ENCODE measurements around the gene PHACTR4.

DNA sequence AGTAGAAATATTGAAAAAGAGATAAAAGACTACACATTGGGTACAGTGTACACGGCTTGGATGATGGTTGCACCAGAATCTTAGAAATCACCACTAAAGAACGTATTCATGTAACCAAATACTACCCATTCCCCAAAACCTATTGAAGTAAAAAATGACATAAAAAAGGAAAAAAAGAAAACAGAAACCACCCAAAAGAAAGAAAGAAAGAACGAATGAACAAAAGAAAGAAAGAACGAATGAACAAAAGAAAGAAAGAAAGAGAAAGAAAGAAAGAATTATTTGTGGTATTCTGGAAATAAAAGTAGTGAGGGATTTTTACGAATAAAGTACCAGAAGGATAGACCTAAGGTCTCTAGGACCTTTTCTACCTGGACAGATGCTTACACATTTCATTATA is 42.1 kb downstream of the PHACTR4 start:
- TF ChIP-seq, protein P1, sequence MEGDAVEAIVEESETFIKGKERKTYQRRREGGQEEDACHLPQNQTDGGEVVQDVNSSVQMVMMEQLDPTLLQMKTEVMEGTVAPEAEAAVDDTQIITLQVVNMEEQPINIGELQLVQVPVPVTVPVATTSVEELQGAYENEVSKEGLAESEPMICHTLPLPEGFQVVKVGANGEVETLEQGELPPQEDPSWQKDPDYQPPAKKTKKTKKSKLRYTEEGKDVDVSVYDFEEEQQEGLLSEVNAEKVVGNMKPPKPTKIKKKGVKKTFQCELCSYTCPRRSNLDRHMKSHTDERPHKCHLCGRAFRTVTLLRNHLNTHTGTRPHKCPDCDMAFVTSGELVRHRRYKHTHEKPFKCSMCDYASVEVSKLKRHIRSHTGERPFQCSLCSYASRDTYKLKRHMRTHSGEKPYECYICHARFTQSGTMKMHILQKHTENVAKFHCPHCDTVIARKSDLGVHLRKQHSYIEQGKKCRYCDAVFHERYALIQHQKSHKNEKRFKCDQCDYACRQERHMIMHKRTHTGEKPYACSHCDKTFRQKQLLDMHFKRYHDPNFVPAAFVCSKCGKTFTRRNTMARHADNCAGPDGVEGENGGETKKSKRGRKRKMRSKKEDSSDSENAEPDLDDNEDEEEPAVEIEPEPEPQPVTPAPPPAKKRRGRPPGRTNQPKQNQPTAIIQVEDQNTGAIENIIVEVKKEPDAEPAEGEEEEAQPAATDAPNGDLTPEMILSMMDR (IDR thresholded peaks at IDR 0.05; ENCODE audit: low read depth, low read length) = no peak
- TF ChIP-seq, protein P2, sequence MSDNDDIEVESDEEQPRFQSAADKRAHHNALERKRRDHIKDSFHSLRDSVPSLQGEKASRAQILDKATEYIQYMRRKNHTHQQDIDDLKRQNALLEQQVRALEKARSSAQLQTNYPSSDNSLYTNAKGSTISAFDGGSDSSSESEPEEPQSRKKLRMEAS (IDR thresholded peaks at IDR 0.05; ENCODE audit: low read depth, low read length) = no peak
- TF ChIP-seq POLR2A (IDR thresholded peaks at IDR 0.05; ENCODE audit: extremely low read depth, insufficient read length) (no peak), MYC (IDR thresholded peaks at IDR 0.05; ENCODE audit: low read depth, low read length) (no peak)
